ENCODE data around the gene RGMA.

DNA sequence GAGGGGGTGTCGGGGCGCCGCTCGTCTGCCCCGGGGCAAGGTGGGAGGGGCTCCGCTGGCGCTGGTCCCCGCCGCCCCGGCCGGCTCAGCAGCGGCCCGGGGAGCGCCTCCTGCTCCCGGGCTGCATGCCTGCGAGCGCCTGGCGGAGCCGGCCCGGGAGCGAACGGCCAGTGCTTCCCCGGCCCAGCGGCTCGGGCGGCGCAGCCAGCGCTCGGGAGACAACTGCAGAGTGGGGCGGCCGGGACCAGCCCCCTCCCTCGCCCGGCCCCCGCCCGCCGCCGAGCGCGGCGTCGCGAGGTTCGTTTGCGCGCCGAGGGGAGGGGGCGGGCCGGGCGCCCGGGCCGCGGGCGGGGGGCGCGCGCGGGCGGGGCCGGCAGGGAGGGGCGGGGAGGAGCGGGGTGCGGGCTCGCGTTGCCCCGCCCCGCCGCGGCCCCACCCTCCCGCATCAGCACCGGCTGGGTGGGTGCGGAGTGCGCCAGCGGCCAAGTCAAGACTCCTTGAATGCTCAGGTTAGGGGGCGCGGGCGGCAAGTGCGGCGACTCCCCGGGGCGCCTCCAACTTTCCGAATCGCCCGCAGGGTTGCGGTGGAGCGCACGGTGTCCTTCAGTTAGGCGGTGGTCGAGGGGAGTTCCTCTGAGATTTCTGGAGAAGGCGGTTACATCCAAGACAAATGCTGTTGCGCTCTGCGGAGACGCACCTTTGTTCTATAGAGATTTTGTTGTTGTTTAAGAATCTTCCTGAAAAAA, at the start of gene RGMA:
- TF ChIP-seq, protein P1, sequence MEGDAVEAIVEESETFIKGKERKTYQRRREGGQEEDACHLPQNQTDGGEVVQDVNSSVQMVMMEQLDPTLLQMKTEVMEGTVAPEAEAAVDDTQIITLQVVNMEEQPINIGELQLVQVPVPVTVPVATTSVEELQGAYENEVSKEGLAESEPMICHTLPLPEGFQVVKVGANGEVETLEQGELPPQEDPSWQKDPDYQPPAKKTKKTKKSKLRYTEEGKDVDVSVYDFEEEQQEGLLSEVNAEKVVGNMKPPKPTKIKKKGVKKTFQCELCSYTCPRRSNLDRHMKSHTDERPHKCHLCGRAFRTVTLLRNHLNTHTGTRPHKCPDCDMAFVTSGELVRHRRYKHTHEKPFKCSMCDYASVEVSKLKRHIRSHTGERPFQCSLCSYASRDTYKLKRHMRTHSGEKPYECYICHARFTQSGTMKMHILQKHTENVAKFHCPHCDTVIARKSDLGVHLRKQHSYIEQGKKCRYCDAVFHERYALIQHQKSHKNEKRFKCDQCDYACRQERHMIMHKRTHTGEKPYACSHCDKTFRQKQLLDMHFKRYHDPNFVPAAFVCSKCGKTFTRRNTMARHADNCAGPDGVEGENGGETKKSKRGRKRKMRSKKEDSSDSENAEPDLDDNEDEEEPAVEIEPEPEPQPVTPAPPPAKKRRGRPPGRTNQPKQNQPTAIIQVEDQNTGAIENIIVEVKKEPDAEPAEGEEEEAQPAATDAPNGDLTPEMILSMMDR (IDR thresholded peaks at IDR 0.05), result no peak
- TF ChIP-seq EP300 (IDR thresholded peaks at IDR 0.05) (no peak), POLR2A (IDR thresholded peaks at IDR 0.05) (no peak)

All from tibial nerve (tissue), 4 donors.